Activated CD4-positive, alpha-beta T cell treated with anti-CD3 and anti-CD28 coated beads for 48 hours (primary cell): ENCODE measurements around the gene HSH2D.

Experiments used
- DNase-seq: peaks from one replicate; pipeline ENCODE4 v3.0.0-alpha.2; 2020

Gene HSH2D

GRCh38 chr19:16121141-16121540 lies 22.3 kb upstream of the HSH2D start:
- DNase-seq, result no peak

- DNase-seq, result no peak
Observed at GRCh38 chr19:16121967-16122366, 21.5 kb upstream of the HSH2D start.

DNA sequence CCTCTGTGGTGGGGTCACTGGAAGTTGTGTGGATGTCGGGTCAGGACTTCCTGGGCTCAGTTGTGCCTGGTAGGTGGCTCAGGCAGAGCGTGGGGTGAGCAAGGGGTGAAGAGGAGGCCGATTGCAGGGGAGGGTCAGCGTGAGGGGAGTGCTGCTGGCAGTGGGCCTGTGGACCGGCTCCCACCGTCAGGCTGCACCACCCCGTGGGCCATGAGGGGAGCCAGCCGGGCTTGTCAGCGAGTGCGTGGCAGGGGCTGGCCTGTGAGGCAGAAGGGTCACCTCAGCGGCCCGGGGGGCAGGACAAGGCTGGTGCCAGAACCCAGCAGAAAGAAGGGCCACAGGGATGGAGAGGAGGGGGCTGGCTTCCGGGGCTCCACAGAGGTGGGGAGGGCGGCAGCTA lies 18.5 kb upstream of the HSH2D start:
- DNase-seq, result no peak

- DNase-seq, result no peak
Observed at GRCh38 chr19:16125737-16126495, 17.6 kb upstream of the HSH2D start.

DNA sequence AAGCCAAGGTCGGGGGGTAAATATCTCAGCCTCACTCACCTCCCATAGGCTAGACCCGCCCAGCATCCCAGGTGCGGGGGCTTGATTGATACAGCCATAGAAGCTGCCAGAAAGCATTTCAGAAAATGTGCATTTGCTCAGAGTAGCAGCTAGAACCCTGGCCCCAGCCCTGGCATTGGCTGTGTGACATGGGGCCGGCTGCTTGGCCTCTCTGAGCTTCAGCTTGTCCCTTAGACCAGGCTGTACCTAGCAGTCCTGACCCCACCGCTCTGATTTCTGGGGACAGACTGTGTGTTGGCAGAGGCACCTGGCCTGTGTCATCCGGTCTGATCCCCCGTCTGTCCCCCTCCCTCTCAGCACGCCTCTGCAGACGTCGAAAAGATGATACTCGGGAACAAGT lies 16.4 kb upstream of the HSH2D start:
- DNase-seq, result no peak

DNA sequence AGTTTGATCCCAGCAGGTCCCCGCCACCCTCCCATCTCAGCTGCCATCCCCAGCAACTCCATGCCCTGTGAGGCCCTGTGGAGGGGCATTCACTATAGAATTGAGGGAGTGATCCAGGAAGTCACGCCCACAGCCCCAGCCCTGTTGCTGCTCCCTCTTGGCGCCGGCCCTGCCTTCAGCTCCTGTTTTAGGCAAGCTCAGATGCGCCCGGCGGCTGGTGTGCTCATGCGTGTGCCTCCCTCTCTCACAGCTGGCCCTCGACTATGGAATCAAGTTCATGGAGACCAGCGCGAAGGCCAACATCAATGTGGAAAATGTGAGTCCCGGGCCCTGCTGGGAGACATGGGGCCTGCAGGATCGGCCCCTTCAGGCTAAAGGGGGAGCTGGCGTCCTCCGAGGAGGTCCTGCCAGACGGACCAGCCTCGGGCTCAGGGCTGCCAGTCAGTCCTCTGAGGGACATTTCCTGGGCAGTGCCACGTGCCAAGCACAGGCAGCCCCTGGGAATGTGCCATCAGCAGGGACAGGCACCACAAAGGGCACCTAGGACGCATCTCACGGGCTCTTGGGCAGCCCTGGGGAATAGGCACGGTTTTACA lies 15.6 kb upstream of the HSH2D start:
- DNase-seq, result no peak

DNA sequence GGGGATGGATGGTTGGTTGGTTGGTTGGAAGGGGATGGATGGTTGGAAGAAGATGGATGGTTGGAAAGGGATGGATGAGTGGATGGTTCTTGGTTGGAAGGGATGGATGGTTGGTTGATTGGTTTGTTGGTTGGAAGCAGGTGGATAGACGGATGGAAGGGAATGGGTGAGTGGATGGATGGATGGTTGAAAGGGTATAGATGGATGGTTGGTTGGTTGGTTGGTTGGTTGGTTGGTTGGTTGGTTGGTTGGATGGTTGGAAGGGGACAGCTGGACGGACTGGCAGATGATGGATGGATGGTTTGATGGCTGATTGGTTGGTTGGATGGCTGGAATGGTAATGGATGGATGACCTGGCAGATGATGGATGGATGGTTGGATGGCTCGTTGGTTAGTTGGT lies 11.8 kb upstream of the HSH2D start:
- no peak for DNase-seq

- DNase-seq, result no peak
Observed at GRCh38 chr19:16133818-16134217, 9.7 kb upstream of the HSH2D start.

DNA sequence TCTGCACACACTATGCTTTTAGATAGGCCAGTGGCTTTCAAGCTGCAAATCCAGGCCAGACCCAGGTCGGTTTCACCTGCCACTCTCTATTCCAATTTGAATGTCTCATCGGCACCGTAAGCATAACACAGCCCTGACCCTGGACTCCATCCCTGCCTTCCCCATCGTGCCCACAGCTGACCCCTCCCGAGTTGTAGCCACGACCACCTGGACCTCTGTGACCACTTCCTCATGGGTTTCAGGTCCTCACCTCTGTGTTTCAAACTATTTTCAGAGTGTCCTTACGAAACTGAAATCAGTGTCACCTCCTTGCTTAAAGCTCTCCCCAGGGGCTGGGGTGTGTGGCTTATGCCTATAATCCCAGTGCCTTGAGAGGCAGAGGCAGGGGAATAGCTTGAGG lies 9.0 kb upstream of the HSH2D start:
- no peak for DNase-seq

GRCh38 chr19:16135430-16136127 lies 7.9 kb upstream of the HSH2D start:
- DNase-seq, result no peak

DNA sequence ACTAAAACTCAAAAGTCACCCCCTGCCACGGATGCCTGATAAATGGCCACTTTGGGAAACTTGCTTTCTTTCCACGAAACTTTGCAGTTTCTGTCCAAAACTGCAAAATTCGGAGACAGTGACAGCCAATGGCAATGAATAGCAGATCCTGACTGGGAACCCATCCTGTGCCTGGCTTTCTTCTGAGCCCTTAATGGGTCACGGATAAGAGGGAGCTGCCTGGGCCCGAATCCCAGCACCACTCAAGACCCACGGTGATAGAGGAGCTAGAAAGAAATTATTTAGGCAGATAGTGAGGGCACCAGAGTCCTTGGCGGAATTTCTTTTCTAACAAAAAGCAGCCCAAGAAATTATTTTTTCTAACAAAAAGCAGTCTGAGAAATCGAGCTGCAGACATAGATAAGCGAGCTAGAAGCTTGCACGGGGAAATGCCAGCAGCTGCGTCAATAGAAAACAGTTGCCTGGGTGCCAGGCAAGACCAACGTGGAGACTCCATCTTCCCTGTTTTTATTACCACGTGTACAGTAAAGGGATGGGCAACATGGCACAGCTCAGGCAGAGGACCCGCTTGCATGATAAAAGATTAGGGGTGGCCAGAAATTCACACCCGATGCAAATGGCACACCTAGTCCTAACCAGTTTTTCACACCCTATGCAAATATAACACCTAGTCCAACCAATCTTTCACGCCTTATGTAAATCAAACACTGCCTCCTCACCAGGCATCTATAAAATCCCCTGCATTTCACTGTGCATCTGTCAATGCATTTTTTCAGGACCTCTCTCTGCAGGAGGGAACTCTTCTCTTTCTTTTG lies 7.1 kb upstream of the HSH2D start:
- no peak for DNase-seq

DNA sequence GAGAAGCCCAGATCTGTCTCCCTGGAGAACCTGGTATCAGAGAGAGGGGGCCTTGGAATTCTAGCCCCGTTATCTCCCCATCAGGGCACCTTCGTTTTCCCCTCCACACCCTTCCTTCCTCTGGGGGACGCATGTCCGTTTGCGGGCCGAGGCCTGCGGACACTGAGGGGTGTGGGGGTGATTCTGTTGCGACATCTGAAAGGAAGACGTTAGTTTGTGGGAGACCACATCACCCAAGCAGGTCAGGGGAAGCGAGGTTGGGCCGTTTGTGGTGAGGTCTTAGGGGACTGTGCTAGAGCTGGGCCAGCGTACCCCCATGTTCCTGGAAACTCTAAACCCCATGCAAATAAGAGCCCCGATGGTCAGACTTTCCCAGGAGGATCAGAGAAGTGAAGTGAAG lies 3.7 kb upstream of the HSH2D start:
- DNase-seq, result no peak

DNA sequence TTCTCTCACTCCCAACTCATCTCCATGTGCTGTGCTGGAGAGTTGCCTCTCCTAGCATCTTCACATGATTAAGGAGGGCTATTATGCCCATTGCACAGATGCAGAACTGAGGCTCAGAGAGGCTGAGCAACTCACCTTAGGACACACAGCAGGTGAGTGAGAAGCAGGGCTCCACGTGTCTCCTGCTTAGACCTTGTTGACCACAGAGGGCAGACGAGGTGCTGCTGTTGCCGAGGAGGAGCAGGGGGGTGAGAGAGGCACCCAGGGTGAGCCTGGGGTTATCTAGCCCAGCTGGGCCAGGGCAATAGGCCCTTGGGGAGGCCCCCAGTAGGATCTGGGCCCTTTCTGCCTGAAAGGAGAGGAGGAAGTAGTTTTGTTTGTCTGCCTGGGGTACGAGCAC lies 2.4 kb upstream of the HSH2D start:
- no peak for DNase-seq

DNA sequence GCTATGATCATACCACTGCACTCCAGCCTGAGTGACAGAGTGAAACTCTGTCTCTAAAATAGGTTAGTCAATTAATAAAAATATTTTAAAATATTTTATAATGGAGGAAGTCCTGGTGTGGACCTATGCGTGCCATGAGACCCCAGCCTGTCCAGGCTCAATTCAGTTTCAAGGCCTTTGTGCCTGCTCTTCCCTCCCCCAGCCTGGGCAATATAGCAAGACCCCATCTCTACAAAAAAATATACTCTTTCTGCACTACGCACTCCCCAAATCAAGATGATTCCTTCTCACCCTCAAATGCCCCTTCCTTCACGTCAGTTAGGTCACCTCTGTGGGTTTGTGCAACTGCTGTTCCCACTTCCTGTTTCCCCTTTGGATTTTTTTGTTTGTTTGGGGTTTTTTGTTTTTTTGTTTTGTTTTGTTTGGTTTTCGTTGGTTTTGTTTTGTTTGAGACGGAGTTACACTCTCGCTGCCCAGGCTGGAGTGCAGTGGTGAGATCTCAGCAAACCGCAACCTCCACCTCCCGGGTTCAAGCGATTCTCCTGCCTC lies 1.4 kb upstream of the HSH2D start:
- no peak for DNase-seq

DNA sequence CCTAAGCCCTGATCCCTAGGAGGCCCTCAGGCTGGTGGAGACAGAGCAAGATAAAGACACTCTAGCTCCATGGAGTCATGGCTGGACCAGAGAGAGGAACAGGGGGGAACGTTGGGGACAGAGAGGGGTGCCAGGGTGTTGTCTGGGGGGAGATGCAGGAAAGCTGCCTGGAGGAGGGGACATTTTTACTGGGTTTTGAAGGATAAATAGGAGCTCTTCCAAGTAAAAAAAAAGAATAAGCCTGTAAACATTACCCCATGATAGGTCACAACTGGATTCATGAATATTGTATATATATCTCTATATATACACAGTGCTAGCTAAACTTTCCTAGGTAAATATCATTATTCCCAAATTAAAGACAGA lies 714 bp downstream of the HSH2D start:
- DNase-seq, result no peak

- no peak for DNase-seq
Observed at GRCh38 chr19:16146112-16146511, 2.6 kb downstream of the HSH2D start.

DNA sequence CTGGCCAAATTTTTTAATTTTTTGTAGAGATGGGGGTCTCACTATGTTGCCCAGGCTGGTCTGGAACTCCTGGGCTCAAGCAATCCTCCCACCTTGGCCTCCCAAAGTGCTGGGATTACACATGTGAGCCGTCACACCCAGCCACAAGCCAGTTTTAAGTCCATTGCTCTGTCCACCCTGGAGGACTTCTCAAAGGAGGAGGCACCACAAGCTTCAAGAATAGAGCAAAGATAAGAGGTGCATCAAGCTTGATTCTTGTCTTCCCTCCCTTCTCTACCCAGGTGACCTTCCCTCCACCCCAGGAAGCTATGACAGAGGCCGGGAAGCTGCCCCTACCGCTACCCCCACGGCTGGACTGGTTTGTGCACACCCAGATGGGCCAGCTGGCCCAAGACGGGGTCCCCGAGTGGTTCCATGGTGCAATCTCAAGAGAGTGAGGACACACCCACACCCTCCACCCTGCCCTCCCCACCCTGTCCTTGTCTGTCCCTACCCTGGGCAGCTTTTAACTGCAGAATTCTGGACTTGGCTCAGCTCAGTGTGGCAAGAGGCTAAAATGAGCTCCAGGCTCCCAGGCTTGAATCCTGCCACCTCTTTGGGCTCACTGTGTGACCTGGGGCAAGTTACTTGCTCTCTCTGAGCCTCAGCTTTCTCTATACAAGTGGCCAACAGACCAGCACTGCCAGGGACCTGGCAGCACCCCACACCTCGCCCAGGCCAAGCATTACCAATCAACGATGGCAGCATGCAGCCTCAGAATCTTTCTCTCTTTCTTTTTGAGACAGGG lies 5.2 kb downstream of the HSH2D start:
- no peak for DNase-seq

DNA sequence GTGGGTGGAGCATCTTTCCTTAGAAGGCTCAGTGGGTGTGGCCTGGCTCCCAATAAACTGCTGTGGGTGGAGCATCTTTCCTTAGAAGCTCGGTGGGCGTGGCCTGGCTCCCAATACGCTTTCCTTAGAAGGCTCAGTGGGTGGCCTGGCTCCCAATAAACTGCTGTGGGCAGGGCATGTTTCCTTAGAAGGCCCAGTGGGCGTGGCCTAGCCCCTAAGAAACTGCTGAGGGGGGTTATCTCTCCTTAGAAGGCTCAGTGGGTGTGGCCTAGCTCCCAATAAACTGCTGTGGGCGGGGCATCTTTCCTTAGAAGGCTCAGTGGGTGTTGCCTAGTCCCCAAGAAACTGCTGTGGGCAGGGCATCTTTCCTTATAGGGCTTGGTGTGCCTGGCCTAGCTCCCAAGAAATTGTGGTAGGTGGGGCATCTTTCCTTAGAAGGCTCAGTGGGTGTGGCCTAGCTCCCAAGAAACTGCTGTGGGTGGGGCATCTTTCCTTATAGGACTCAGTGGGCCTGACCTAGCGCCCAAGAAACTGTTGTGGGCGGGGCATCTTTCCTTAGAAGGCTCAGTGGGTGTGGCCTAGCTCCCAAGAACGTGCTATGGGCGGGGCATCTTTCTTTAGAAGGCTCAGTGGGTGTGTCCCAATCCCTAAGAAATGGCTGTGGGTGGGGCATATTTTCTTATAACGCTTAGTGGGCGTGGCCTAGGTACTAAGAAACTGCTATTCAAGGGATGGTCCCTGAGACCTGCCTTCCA lies 10.3 kb downstream of the HSH2D start:
- DNase-seq, result peak; percentile 54

- DNase-seq, result no peak
Observed at GRCh38 chr19:16154557-16154956, 11.1 kb downstream of the HSH2D start.

GRCh38 chr19:16155128-16155527 lies 11.6 kb downstream of the HSH2D start:
- no peak for DNase-seq

GRCh38 chr19:16156904-16157303 lies 13.4 kb downstream of the HSH2D start:
- no peak for DNase-seq

DNA sequence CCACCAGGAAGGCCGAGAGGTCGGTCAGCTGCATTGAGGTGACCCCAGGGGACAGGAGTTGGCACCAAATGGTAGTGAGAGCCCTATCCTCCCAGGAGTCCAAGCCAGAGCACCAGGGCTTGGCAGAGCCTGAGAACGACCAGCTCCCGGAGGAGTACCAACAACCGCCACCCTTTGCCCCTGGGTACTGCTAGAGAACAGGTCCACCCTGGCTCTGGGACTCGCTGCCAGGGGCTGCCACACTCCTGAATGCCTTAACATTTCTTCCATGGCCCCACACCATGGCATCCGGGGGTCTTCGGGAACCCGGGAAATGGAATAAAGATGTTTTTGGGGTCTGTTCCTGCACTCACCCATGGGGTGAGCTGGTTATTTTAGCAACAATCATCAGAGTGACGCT lies 14.1 kb downstream of the HSH2D start:
- DNase-seq, result no peak
